HepG2 (cell line): ENCODE data around the gene TNFRSF6B. TPM values are rescaled to one million over a fixed set of nuclear protein-coding genes. Genes with fewer than 3 reads are reported as not detected.

ENCODE experiments used
- GPN1 ChIP-seq: sonication (generic); formaldehyde crosslinking; IDR thresholded peaks from 2 replicates; pipeline ENCODE4 v1.5.1; 2020; ENCODE audit warnings: missing genetic modification reagents, borderline replicate concordance
- MYNN ChIP-seq: sonication (generic); formaldehyde crosslinking; IDR thresholded peaks from 2 replicates; pipeline ENCODE4 v1.4.0; 2020; ENCODE audit warnings: mild to moderate bottlenecking, low read depth, missing genetic modification reagents
- POLR2A ChIP-seq, 2 experiments: IDR thresholded peaks; 2 replicates each; pipeline ENCODE4 v1.6.1; 2011; ENCODE audit warnings: low read depth in 2 of 2, low read length in 2 of 2, mild to moderate bottlenecking in 1 of 2, moderate library complexity in 1 of 2; ENCODE audit not compliant: insufficient read depth in 1 of 2
- POLR2G ChIP-seq: fragments of 200-400 bp; formaldehyde crosslinking; IDR thresholded peaks from 2 replicates; pipeline ENCODE4 v1.6.1; 2018; ENCODE audit warnings: mild to moderate bottlenecking, low read depth, low read length, moderate library complexity
- RBM22 ChIP-seq: fragments of 200-400 bp; formaldehyde crosslinking; optimal IDR thresholded peaks from 2 replicates; pipeline ENCODE3; 2017; ENCODE audit warnings: mild to moderate bottlenecking, low read length, moderate library complexity
- SMAD1 ChIP-seq: sonication (generic); formaldehyde crosslinking; IDR thresholded peaks from 2 replicates; pipeline ENCODE4 v1.4.0; 2020; ENCODE audit warnings: missing genetic modification reagents, low read depth, mild to moderate bottlenecking, borderline replicate concordance
- TAF1 ChIP-seq: sonication (generic); formaldehyde crosslinking; IDR thresholded peaks from 2 replicates; pipeline ENCODE4 v1.4.0; 2020; ENCODE audit warnings: missing genetic modification reagents
- UBTF ChIP-seq: sonication (generic); formaldehyde crosslinking; IDR thresholded peaks from 2 replicates; pipeline ENCODE4 v1.4.0; 2020; ENCODE audit warnings: mild to moderate bottlenecking, missing genetic modification reagents
- ZBTB49 ChIP-seq: sonication (generic); formaldehyde crosslinking; IDR thresholded peaks from 2 replicates; pipeline ENCODE4 v1.4.0; 2020; ENCODE audit warnings: missing genetic modification reagents, borderline replicate concordance
- ZNF275 ChIP-seq: sonication (generic); formaldehyde crosslinking; IDR thresholded peaks from 2 replicates; pipeline ENCODE4 v1.8.0; 2022; ENCODE audit warnings: missing genetic modification reagents, mild to moderate bottlenecking, inconsistent platforms, borderline replicate concordance
- ZNF407 ChIP-seq: sonication (generic); formaldehyde crosslinking; IDR thresholded peaks from one replicate; pipeline ENCODE4 v1.5.1; 2020; ENCODE audit warnings: mild to moderate bottlenecking, missing genetic modification reagents; ENCODE audit errors: not compliant biosample characterization
- ZNF580 ChIP-seq: IDR thresholded peaks from 2 replicates; pipeline ENCODE4 v1.6.1; 2016; ENCODE audit warnings: low read depth, borderline replicate concordance
- ZNF790 ChIP-seq: sonication (generic); formaldehyde crosslinking; IDR thresholded peaks from 2 replicates; pipeline ENCODE4 v1.8.0; 2022; ENCODE audit warnings: missing genetic modification reagents, mild to moderate bottlenecking, borderline replicate concordance
- polyA plus RNA-seq, 8 experiments: library from polyadenylated mRNA; depleted of rRNA in 3 of 8; stranded (reverse) in 7 of 8; unstranded in 1 of 8; fragments of >200 nt; fragmentation: Illumina TruSeq in 4 of 8; extraction: Trizol in 4 of 8; gene quantifications; 2 replicates each; pipeline versions ENCODE4 v1.2.1 to v1.2.3, GENCODE V29; 2011 to 2016; ENCODE audit warnings: low read depth in 4 of 8, missing spikeins in 1 of 8, mixed read lengths in 1 of 8; ENCODE audit not compliant: insufficient read depth in 1 of 8
- total RNA-seq, 5 experiments: library from RNA; depleted of rRNA; stranded (reverse); fragments of >200 nt; fragmentation: Illumina TruSeq; extraction: Trizol; gene quantifications; 2 replicates each; pipeline ENCODE4 v1.2.3, GENCODE V29; 2016; ENCODE audit warnings: low read depth in 1 of 5

TNFRSF6B gene
- total and polyA plus RNA-seq, 2 of the 13 experiments (the other 11 are each of a cell fraction or from before 2014, with no cell fraction given), result 0.24 TPM; not detected in 1

- TF ChIP-seq UBTF (CRISPR knock-in tag) (no peak), ZNF580 (CRISPR knock-in tag) (0 out of 2 replicates have a peak, but pooled peaks have one; percentile 4), ZNF275 (no peak), MYNN (CRISPR knock-in tag) (no peak), POLR2G (peak; percentile 17), RBM22 (peak; percentile 82), POLR2A (IDR thresholded peaks at IDR 0.05; ENCODE audit: insufficient read depth in 1 of 2, low read depth in 2 of 2, low read length in 2 of 2) (0 out of 4 replicates have a peak, but pooled peaks of 1 of the 2 experiments have one; percentile 3), ZBTB49 (CRISPR knock-in tag) (0 out of 2 replicates have a peak, but pooled peaks have one; percentile 37), TAF1 (peak; percentile 9; the same call in 1 of the 2 replicates), SMAD1 (CRISPR knock-in tag) (0 out of 2 replicates have a peak, but pooled peaks have one; percentile 30), ZNF407 (CRISPR knock-in tag) (peak; percentile 31), ZNF790 (no peak), GPN1 (CRISPR knock-in tag) (0 out of 2 replicates have a peak, but pooled peaks have one; percentile 64)
Measured at GRCh38 chr20:63745424-63745805, 49.0 kb downstream of the TNFRSF6B start (continued).
